KMS-11 (cell line): ENCODE measurements around the gene HS6ST3.

ENCODE experiments used
- H2AFZ ChIP-seq: fragments of 200-600 bp; sonication (generic); 2 replicates; pipeline ENCODE4 v1.6.1; 2016; ENCODE audit warnings: antibody characterized with exemption, mixed run types, low read depth
- H3K27ac ChIP-seq: fragments of 200-600 bp; sonication (generic); 2 replicates; pipeline ENCODE4 v1.6.1; 2016; ENCODE audit warnings: mild to moderate bottlenecking, mixed run types
- H3K27me3 ChIP-seq: fragments of 200-600 bp; sonication (generic); 2 replicates; pipeline ENCODE4 v1.6.1; 2017; ENCODE audit warnings: mild to moderate bottlenecking, low read depth, mixed run types, moderate library complexity; ENCODE audit not compliant: insufficient read depth
- H3K36me3 ChIP-seq: fragments of 200-600 bp; sonication (generic); 2 replicates; pipeline ENCODE4 v1.6.1; 2017; ENCODE audit warnings: mild to moderate bottlenecking, mixed run types; ENCODE audit not compliant: insufficient read depth
- H3K4me1 ChIP-seq: fragments of 200-600 bp; sonication (generic); 2 replicates; pipeline ENCODE4 v1.6.1; 2016; ENCODE audit warnings: mild to moderate bottlenecking, low read depth, mixed run types; ENCODE audit not compliant: poor library complexity, severe bottlenecking
- H3K4me2 ChIP-seq: fragments of 200-600 bp; sonication (generic); 2 replicates; pipeline ENCODE4 v1.7.0; 2016; ENCODE audit warnings: mild to moderate bottlenecking, mixed run types
- H3K4me3 ChIP-seq: fragments of 200-600 bp; sonication (generic); IDR thresholded peaks from 2 replicates; pipeline ENCODE4 v1.6.1; 2017; ENCODE audit warnings: low read depth, low read length, mixed read lengths; ENCODE audit not compliant: insufficient read depth
- H3K79me2 ChIP-seq: fragments of 200-600 bp; sonication (generic); 2 replicates; pipeline ENCODE4 v1.6.1; 2016; ENCODE audit warnings: low read depth, mixed run types; ENCODE audit not compliant: insufficient read depth
- H3K9ac ChIP-seq: fragments of 200-600 bp; sonication (generic); 2 replicates; pipeline ENCODE4 v1.6.1; 2016; ENCODE audit warnings: mild to moderate bottlenecking, mixed run types
- H4K20me1 ChIP-seq: fragments of 200-600 bp; sonication (generic); 2 replicates; pipeline ENCODE4 v1.6.1; 2016; ENCODE audit warnings: mild to moderate bottlenecking, mixed run types; ENCODE audit not compliant: insufficient read depth
- CTCF ChIP-seq: fragments of 200-600 bp; sonication (generic); conservative IDR thresholded peaks from 2 replicates; pipeline ENCODE4 v1.6.1; 2017; ENCODE audit warnings: low read depth, mild to moderate bottlenecking, antibody characterized with exemption, low read length, moderate library complexity, mixed read lengths

HS6ST3 gene

GRCh38 chr13:96473526-96474180 lies 383.7 kb downstream of the HS6ST3 start:
- no peaks in the 10 kb centered on the region for H3K36me3 ChIP-seq
- H3K79me2 ChIP-seq = no peaks in the 10 kb centered on the region
- no peak overlapping the region for H3K9ac ChIP-seq
- H4K20me1 ChIP-seq = no peaks in the 10 kb centered on the region
- H3K27me3 ChIP-seq = no peaks in the 10 kb centered on the region
- no peak overlapping the region for H3K4me3 ChIP-seq
- H2AFZ ChIP-seq = no peak overlapping the region
- no peak overlapping the region for H3K27ac ChIP-seq
- no peak overlapping the region for H3K4me2 ChIP-seq
- H3K4me1 ChIP-seq = no peaks in the 10 kb centered on the region
- TF ChIP-seq CTCF = no peak

GRCh38 chr13:96474181-96474557 lies 384.3 kb downstream of the HS6ST3 start:
- TF ChIP-seq CTCF = no peak
- Histone ChIP-seq H3K4me2 (no peak overlapping the region), H4K20me1 (no peaks in the 10 kb centered on the region), H3K27me3 (no peaks in the 10 kb centered on the region), H3K27ac (no peak overlapping the region), H2AFZ (no peak overlapping the region), H3K4me1 (no peaks in the 10 kb centered on the region), H3K79me2 (no peaks in the 10 kb centered on the region), H3K9ac (no peak overlapping the region), H3K4me3 (no peak overlapping the region), H3K36me3 (no peaks in the 10 kb centered on the region)

GRCh38 chr13:96475103-96475502 lies 385.2 kb downstream of the HS6ST3 start:
- no peak for TF ChIP-seq CTCF
- H3K79me2 ChIP-seq = no peaks in the 10 kb centered on the region
- H3K4me1 ChIP-seq = no peaks in the 10 kb centered on the region
- H3K9ac ChIP-seq = no peak overlapping the region
- no peaks in the 10 kb centered on the region for H3K27me3 ChIP-seq
- no peaks in the 10 kb centered on the region for H3K36me3 ChIP-seq
- no peaks in the 10 kb centered on the region for H4K20me1 ChIP-seq
- H3K4me3 ChIP-seq = no peak overlapping the region
- no peak overlapping the region for H2AFZ ChIP-seq
- H3K27ac ChIP-seq = no peak overlapping the region
- no peak overlapping the region for H3K4me2 ChIP-seq

- Histone ChIP-seq H3K36me3 (no peaks in the 10 kb centered on the region), H3K27me3 (no peaks in the 10 kb centered on the region), H4K20me1 (no peaks in the 10 kb centered on the region), H3K4me3 (no peak overlapping the region), H3K79me2 (no peaks in the 10 kb centered on the region), H3K27ac (no peak overlapping the region), H3K4me2 (no peak overlapping the region), H3K9ac (no peak overlapping the region), H2AFZ (no peak overlapping the region), H3K4me1 (no peaks in the 10 kb centered on the region)
- TF ChIP-seq CTCF = no peak
Observed at GRCh38 chr13:96481482-96481881, 391.6 kb downstream of the HS6ST3 start.
